H1 (cell line): ENCODE measurements around the gene MAIP1. TPM values are rescaled to one million over a fixed set of nuclear protein-coding genes. Genes with fewer than 3 reads are reported as not detected.

Experiments
- CTCF ChIA-PET: fragments of 300-600 bp; sonication (Branson Sonifier 250); formaldehyde crosslinking; loops from one replicate; lab custom pipeline; 2021; ENCODE audit not compliant: partially characterized antibody; lab: Charles Lee
- POLR2A ChIA-PET: fragments of 300-600 bp; sonication (Branson Sonifier 250); formaldehyde crosslinking; loops from one replicate; lab custom pipeline; 2021; ENCODE audit warnings: inconsistent platforms; ENCODE audit not compliant: partially characterized antibody; lab: Charles Lee
- DNase-seq, 2 experiments: peaks; one replicate each; pipeline versions ENCODE4 v3.0.0 to v3.0.0-alpha.2; 2010 to 2022; ENCODE audit warnings: low spot score in 2 of 2, low read depth in 1 of 2, mixed read lengths in 1 of 2
- FAIRE-seq: peaks from 2 replicates; lab custom pipeline; 2011; peaks lifted over from hg19 to GRCh38; lab: Jason Lieb, UNC
- H2AFZ ChIP-seq: 2 replicates; pipeline ENCODE4 v1.8.1; 2012; ENCODE audit warnings: low read length, inconsistent platforms
- H2AK5ac ChIP-seq: 2 replicates; pipeline ENCODE4 v1.6.1; 2013; ENCODE audit warnings: low read depth, low read length
- H2BK120ac ChIP-seq: replicated peaks from 2 replicates; pipeline ENCODE3; 2013; ENCODE audit warnings: low read depth, low read length, inconsistent platforms
- H2BK12ac ChIP-seq: 2 replicates; pipeline ENCODE4 v1.6.1; 2013; ENCODE audit warnings: low read depth, low read length
- H2BK15ac ChIP-seq: 2 replicates; pipeline ENCODE4 v1.6.1; 2013; ENCODE audit warnings: low read length
- H2BK20ac ChIP-seq: 2 replicates; pipeline ENCODE4 v1.6.1; 2013; ENCODE audit warnings: low read length
- H2BK5ac ChIP-seq: 2 replicates; pipeline ENCODE4 v1.6.1; 2013; ENCODE audit warnings: low read depth, low read length
- H3K14ac ChIP-seq: 2 replicates; pipeline ENCODE4 v1.6.1; 2013; ENCODE audit warnings: inconsistent platforms; ENCODE audit not compliant: insufficient read length
- H3K18ac ChIP-seq: 2 replicates; pipeline ENCODE4 v1.6.1; 2013; ENCODE audit warnings: low read length; ENCODE audit errors: extremely low read depth
- H3K23ac ChIP-seq: 2 replicates; pipeline ENCODE4 v1.6.1; 2013; ENCODE audit warnings: inconsistent platforms; ENCODE audit not compliant: insufficient read length
- H3K23me2 ChIP-seq: 2 replicates; pipeline ENCODE4 v1.6.1; 2013; ENCODE audit warnings: low read depth, low read length
- H3K27ac ChIP-seq: 2 replicates; pipeline ENCODE4 v1.6.1; 2011; ENCODE audit warnings: low read depth, low read length, inconsistent platforms
- H3K27me3 ChIP-seq, 4 experiments: replicated peaks in 1 of 4; 1 replicate in 1 of 4; 2 replicates in 3 of 4; pipeline versions ENCODE4 v1.6.1 to v1.8.1; 2011 to 2013; ENCODE audit warnings: low read length in 3 of 4, mild to moderate bottlenecking in 3 of 4, inconsistent platforms in 2 of 4, mixed read lengths in 2 of 4, moderate library complexity in 1 of 4; ENCODE audit not compliant: control insufficient read depth in 3 of 4, insufficient read depth in 3 of 4; ENCODE audit errors: extremely low read depth in 1 of 4
- H3K36me3 ChIP-seq, 4 experiments: 2 replicates each; pipeline versions ENCODE4 v1.6.1 to v1.8.1; 2011 to 2013; ENCODE audit warnings: mild to moderate bottlenecking in 4 of 4, low read length in 3 of 4, moderate library complexity in 2 of 4, control low read depth in 1 of 4, inconsistent platforms in 1 of 4; ENCODE audit not compliant: insufficient read depth in 4 of 4, control insufficient read depth in 2 of 4
- H3K4ac ChIP-seq: replicated peaks from 2 replicates; pipeline ENCODE3; 2013; ENCODE audit warnings: low read length, low read depth, mixed read lengths, inconsistent platforms; ENCODE audit not compliant: insufficient read length
- H3K4me1 ChIP-seq, 4 experiments: replicated peaks in 1 of 4; 1 replicate in 1 of 4; 2 replicates in 3 of 4; pipeline versions ENCODE4 v1.6.1 to v1.8.1; 2011 to 2013; ENCODE audit warnings: low read length in 3 of 4, inconsistent platforms in 2 of 4, mixed read lengths in 1 of 4; ENCODE audit not compliant: insufficient read depth in 4 of 4, control insufficient read depth in 3 of 4
- H3K4me2 ChIP-seq, 2 experiments: 2 replicates each; pipeline versions ENCODE4 v1.6.1 to v1.8.1; 2011 to 2013; ENCODE audit warnings: low read depth in 2 of 2, low read length in 2 of 2, control low read depth in 1 of 2, inconsistent platforms in 1 of 2, mild to moderate bottlenecking in 1 of 2; ENCODE audit not compliant: insufficient read depth in 1 of 2
- H3K4me3 ChIP-seq, 4 experiments: fragments of 200-600, 300-600 bp in 1 of 4; sonication (generic), shearing (Covaris generic), sonication (Bioruptor Twin) in 1 of 4; 2 replicates each; pipeline versions ENCODE4 v1.5.1 to v1.8.1; 2011 to 2016; ENCODE audit warnings: low read length in 4 of 4, low read depth in 3 of 4, control low read depth in 2 of 4, inconsistent platforms in 2 of 4, mild to moderate bottlenecking in 2 of 4, mixed read lengths in 1 of 4, moderate library complexity in 1 of 4; ENCODE audit not compliant: insufficient read depth in 2 of 4; ENCODE audit errors: extremely low read depth in 1 of 4
- H3K56ac ChIP-seq: replicated peaks from 2 replicates; pipeline ENCODE3; 2013; ENCODE audit warnings: low read depth, mild to moderate bottlenecking, mixed read lengths, low read length, inconsistent platforms; ENCODE audit not compliant: insufficient read length
- H3K79me1 ChIP-seq: 2 replicates; pipeline ENCODE4 v1.6.1; 2013; ENCODE audit warnings: low read depth, low read length, control low read depth
- H3K79me2 ChIP-seq, 2 experiments: 2 replicates each; pipeline versions ENCODE4 v1.6.1 to v1.8.1; 2012 to 2013; ENCODE audit warnings: low read length in 2 of 2, mild to moderate bottlenecking in 2 of 2, inconsistent platforms in 1 of 2; ENCODE audit not compliant: insufficient read depth in 2 of 2, control insufficient read depth in 1 of 2
- H3K9ac ChIP-seq, 4 experiments: replicated peaks in 1 of 4; 1 replicate in 1 of 4; 2 replicates in 3 of 4; pipeline versions ENCODE4 v1.6.1 to v1.8.1; 2011 to 2013; ENCODE audit warnings: low read depth in 3 of 4, low read length in 3 of 4, control low read depth in 2 of 4, mild to moderate bottlenecking in 2 of 4, moderate library complexity in 2 of 4, inconsistent platforms in 1 of 4; ENCODE audit errors: extremely low read depth in 1 of 4
- H3K9me3 ChIP-seq, 2 experiments: 2 replicates each; pipeline versions ENCODE4 v1.6.1 to v1.8.1; 2012 to 2013; ENCODE audit warnings: mild to moderate bottlenecking in 2 of 2, moderate library complexity in 2 of 2, control low read depth in 1 of 2, inconsistent platforms in 1 of 2, low read depth in 1 of 2, low read length in 1 of 2, mixed read lengths in 1 of 2; ENCODE audit not compliant: insufficient read depth in 2 of 2
- H4K20me1 ChIP-seq, 2 experiments: replicated peaks in 1 of 2; 2 replicates each; pipeline versions ENCODE3 to v1.8.1; 2011 to 2013; ENCODE audit warnings: inconsistent platforms in 2 of 2, low read length in 2 of 2, mild to moderate bottlenecking in 1 of 2; ENCODE audit not compliant: insufficient read depth in 2 of 2, control insufficient read depth in 1 of 2
- H4K5ac ChIP-seq: 2 replicates; pipeline ENCODE4 v1.6.1; 2013; ENCODE audit warnings: low read length, low read depth, mixed read lengths, inconsistent platforms; ENCODE audit not compliant: insufficient read length
- H4K8ac ChIP-seq: 2 replicates; pipeline ENCODE4 v1.8.0; 2013; ENCODE audit warnings: mild to moderate bottlenecking, moderate library complexity, low read length, inconsistent platforms; ENCODE audit not compliant: insufficient read depth; ENCODE audit errors: extremely low read depth
- H4K91ac ChIP-seq: replicated peaks from 2 replicates; pipeline ENCODE3; 2013; ENCODE audit warnings: low read length, mixed read lengths, inconsistent platforms; ENCODE audit not compliant: insufficient read length
- BRCA1 ChIP-seq: IDR thresholded peaks from 2 replicates; pipeline ENCODE4 v1.6.1; 2012; ENCODE audit warnings: low read depth, low read length, improper control_type of control experiment
- CBX5 ChIP-seq: fragments of 300-800, 300-1000 bp; sonication (generic); IDR thresholded peaks from 2 replicates; pipeline ENCODE4 v1.7.1; 2016; ENCODE audit warnings: antibody characterized with exemption, low read length, low read depth
- CHD2 ChIP-seq: IDR thresholded peaks from 2 replicates; pipeline ENCODE4 v1.6.1; 2012; ENCODE audit warnings: low read length, improper control_type of control experiment
- KDM1A ChIP-seq: fragments of 200-600, 300-600 bp; sonication (generic); IDR thresholded peaks from 2 replicates; pipeline ENCODE4 v1.7.1; 2016; ENCODE audit warnings: mild to moderate bottlenecking, low read length, borderline replicate concordance
- KDM4A ChIP-seq: IDR thresholded peaks from one replicate; pipeline ENCODE4 v1.7.1; 2012; ENCODE audit warnings: low read depth, mild to moderate bottlenecking, moderate library complexity, low read length, inconsistent platforms; ENCODE audit not compliant: severe bottlenecking
- RNF2 ChIP-seq: fragments of 200-900, 300-1000 bp; sonication (generic); IDR thresholded peaks from 2 replicates; pipeline ENCODE4 v1.7.1; 2016; ENCODE audit warnings: borderline replicate concordance, low read depth, mild to moderate bottlenecking, antibody characterized with exemption, low read length; ENCODE audit not compliant: poor library complexity, severe bottlenecking; ENCODE audit errors: missing control alignments
- SIN3A ChIP-seq, 2 experiments: IDR thresholded peaks in 1 of 2; conservative IDR thresholded peaks in 1 of 2; 2 replicates each; pipeline ENCODE4 v1.6.1; 2011 to 2012; ENCODE audit warnings: low read length in 2 of 2, improper control_type of control experiment in 1 of 2, low read depth in 1 of 2, mild to moderate bottlenecking in 1 of 2
- SP1 ChIP-seq: IDR thresholded peaks from 2 replicates; pipeline ENCODE4 v1.6.1; 2011; ENCODE audit warnings: low read depth, low read length
- TAF1 ChIP-seq: IDR thresholded peaks from 2 replicates; pipeline ENCODE4 v1.6.1; 2011; ENCODE audit warnings: mild to moderate bottlenecking, low read depth, low read length
- YY1 ChIP-seq: IDR thresholded peaks from 2 replicates; pipeline ENCODE4 v1.6.1; 2011; ENCODE audit warnings: low read depth, mild to moderate bottlenecking, low read length
- polyA plus RNA-seq, 7 experiments: library from polyadenylated mRNA; depleted of rRNA in 3 of 7; stranded (reverse) in 5 of 7; unstranded in 2 of 7; fragments of >200 nt in 5 of 7; fragments of 200-250 nt in 2 of 7; gene quantifications; 1 replicate in 5 of 7; 2 replicates in 1 of 7; 4 replicates in 1 of 7; pipeline versions ENCODE4 v1.2.1 to v1.2.3, GENCODE V29; 2011 to 2013; ENCODE audit warnings: missing spikeins in 2 of 7, mixed read lengths in 2 of 7
- total RNA-seq: library from RNA; stranded (reverse); fragmentation: NEBNext Ultra II Directional; extraction: Animal tissue kit (Norgen Biotek cat#: 25700); gene quantifications from 2 replicates; pipeline ENCODE4 v1.2.1, GENCODE V29; 2021
- TF ChIP-seq, protein P1 (sequence below), 3 experiments: IDR thresholded peaks; 1 replicate in 2 of 3; 2 replicates in 1 of 3; pipeline versions ENCODE4 v1.5.1 to v1.6.1; 2011; ENCODE audit warnings: low read length in 3 of 3, mild to moderate bottlenecking in 3 of 3, inconsistent platforms in 2 of 3, low read depth in 1 of 3, moderate library complexity in 1 of 3; ENCODE audit not compliant: insufficient read depth in 1 of 3; ENCODE audit errors: control extremely low read depth in 1 of 3
- TF ChIP-seq, protein P2 (sequence below): IDR thresholded peaks from 2 replicates; pipeline ENCODE4 v1.6.1; 2012; ENCODE audit warnings: inconsistent platforms

MAIP1 gene
- total and polyA plus RNA-seq, 2 of the 8 experiments (the other 6 are each of a cell fraction or from before 2014, with no cell fraction given), result 23.2 to 28.5 TPM

DNA sequence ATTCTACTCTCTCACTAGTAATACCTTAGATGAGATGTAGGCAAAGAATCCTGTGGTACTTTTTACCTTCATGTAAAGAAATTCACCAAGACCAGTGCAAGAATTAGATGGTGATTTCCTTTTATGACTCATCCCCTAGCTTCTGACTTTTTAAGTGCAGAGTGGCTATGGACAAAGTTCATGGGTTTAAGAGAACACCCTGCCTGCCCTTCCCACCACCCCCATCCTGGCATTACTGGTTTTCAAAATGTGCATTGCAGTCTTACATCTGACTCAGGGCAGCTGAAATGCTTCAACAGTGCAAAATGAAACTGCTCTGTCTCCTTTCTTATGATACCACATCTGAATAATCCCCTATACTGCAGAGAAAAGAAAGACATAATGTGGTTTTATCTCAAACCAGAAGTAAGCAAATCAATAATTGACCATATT is 22.6 kb downstream of the MAIP1 start:
- Histone ChIP-seq H2BK15ac (no peak overlapping the region), H3K23ac (no peak overlapping the region), H3K4me1 (peaks cover 2 to 6% (median 4%) of the 10 kb centered on the region in 4 experiments; a peak in 6 of 7 replicates), H3K36me3 (no peaks in the 10 kb centered on the region), H2AFZ (no peak overlapping the region), H4K91ac (peak overlapping the region; percentile 60), H2BK120ac (no peak overlapping the region), H2BK12ac (no peak overlapping the region), H3K4me2 (no peak overlapping the region), H3K23me2 (0 out of 2 replicates have a peak, but pooled peaks cover 1% of the 10 kb centered on the region), H4K8ac (no peak overlapping the region), H2AK5ac (no peak overlapping the region), H3K9ac (no peak overlapping the region), H3K4ac (no peak overlapping the region), H3K4me3 (no peak overlapping the region), H4K5ac (no peak overlapping the region), H3K27me3 (no peaks in the 10 kb centered on the region), H3K27ac (no peak overlapping the region), H2BK20ac (no peak overlapping the region), H3K9me3 (no peaks in the 10 kb centered on the region), H3K14ac (no peak overlapping the region), H3K18ac (no peak overlapping the region), H3K79me2 (no peaks in the 10 kb centered on the region), H3K56ac (no peak overlapping the region), H4K20me1 (no peaks in the 10 kb centered on the region), H3K79me1 (no peaks in the 10 kb centered on the region), H2BK5ac (no peak overlapping the region)
- FAIRE-seq (no peak), DNase-seq (no peak)
- ChIA-PET CTCF (no interaction called here), POLR2A (no interaction called here)
- TF ChIP-seq, protein P1, sequence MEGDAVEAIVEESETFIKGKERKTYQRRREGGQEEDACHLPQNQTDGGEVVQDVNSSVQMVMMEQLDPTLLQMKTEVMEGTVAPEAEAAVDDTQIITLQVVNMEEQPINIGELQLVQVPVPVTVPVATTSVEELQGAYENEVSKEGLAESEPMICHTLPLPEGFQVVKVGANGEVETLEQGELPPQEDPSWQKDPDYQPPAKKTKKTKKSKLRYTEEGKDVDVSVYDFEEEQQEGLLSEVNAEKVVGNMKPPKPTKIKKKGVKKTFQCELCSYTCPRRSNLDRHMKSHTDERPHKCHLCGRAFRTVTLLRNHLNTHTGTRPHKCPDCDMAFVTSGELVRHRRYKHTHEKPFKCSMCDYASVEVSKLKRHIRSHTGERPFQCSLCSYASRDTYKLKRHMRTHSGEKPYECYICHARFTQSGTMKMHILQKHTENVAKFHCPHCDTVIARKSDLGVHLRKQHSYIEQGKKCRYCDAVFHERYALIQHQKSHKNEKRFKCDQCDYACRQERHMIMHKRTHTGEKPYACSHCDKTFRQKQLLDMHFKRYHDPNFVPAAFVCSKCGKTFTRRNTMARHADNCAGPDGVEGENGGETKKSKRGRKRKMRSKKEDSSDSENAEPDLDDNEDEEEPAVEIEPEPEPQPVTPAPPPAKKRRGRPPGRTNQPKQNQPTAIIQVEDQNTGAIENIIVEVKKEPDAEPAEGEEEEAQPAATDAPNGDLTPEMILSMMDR (IDR thresholded peaks at IDR 0.05; ENCODE audit: control extremely low read depth in 1 of 3, insufficient read depth in 1 of 3, low read depth in 1 of 3, low read length in 3 of 3), result no peak
- no peak for TF ChIP-seq KDM4A
- TF ChIP-seq CHD2, result no peak
- no peak for TF ChIP-seq BRCA1
- TF ChIP-seq TAF1, result no peak
- TF ChIP-seq CBX5, result no peak
- no peak for TF ChIP-seq RNF2
- TF ChIP-seq SP1, result no peak
- TF ChIP-seq, protein P2, sequence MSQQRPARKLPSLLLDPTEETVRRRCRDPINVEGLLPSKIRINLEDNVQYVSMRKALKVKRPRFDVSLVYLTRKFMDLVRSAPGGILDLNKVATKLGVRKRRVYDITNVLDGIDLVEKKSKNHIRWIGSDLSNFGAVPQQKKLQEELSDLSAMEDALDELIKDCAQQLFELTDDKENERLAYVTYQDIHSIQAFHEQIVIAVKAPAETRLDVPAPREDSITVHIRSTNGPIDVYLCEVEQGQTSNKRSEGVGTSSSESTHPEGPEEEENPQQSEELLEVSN, result no peak
- TF ChIP-seq YY1, result no peak
- TF ChIP-seq KDM1A, result no peak
- no peak for TF ChIP-seq SIN3A (conservative IDR thresholded peaks at IDR 0.05 in 1 of 2, IDR thresholded peaks at IDR 0.05 in 1 of 2; ENCODE audit: low read depth in 1 of 2, low read length in 2 of 2)
